ENCODE results near the gene NPY4R2.
"Not testable (repeated sequence)": the region's sequence is repeated elsewhere in the genome, so short reads cannot be mapped to it uniquely, and the experiment has no call there.

GRCh38 chr10:47884239-47884638, 34.2 kb upstream of the NPY4R2 start:
- TF ChIP-seq POLR2A, CTCF (IDR thresholded peaks at IDR 0.05): not testable (repeated sequence)

Data from testis (tissue), 2 donors.